Glutamatergic neuron (in vitro differentiated cells): ENCODE measurements around the gene MYO15A. TPM values are rescaled to one million over a fixed set of nuclear protein-coding genes. Genes with fewer than 3 reads are reported as not detected.

ENCODE experiments used
- DNase-seq: peaks from one replicate; pipeline ENCODE4 v3.0.0; 2022
- H3K27ac Mint-ChIP-seq: one replicate; pipeline ENCODE4 v1.8.0; 2020; ENCODE audit warnings: mild to moderate bottlenecking, mixed read lengths, inconsistent platforms; ENCODE audit not compliant: unreplicated experiment
- H3K27me3 Mint-ChIP-seq: one replicate; pipeline ENCODE4 v1.8.0; 2020; ENCODE audit warnings: mild to moderate bottlenecking, moderate library complexity, mixed read lengths, inconsistent platforms; ENCODE audit not compliant: unreplicated experiment
- H3K36me3 Mint-ChIP-seq: one replicate; pipeline ENCODE4 v1.8.0; 2020; ENCODE audit warnings: mild to moderate bottlenecking, mixed read lengths, inconsistent platforms; ENCODE audit not compliant: unreplicated experiment
- H3K4me1 Mint-ChIP-seq: one replicate; pipeline ENCODE4 v1.8.0; 2020; ENCODE audit warnings: mild to moderate bottlenecking, low read depth, mixed read lengths, inconsistent platforms; ENCODE audit not compliant: unreplicated experiment
- H3K4me3 Mint-ChIP-seq: one replicate; pipeline ENCODE4 v1.8.0; 2020; ENCODE audit warnings: mild to moderate bottlenecking, mixed read lengths, inconsistent platforms; ENCODE audit not compliant: unreplicated experiment
- H3K9me3 Mint-ChIP-seq: one replicate; pipeline ENCODE4 v1.8.0; 2020; ENCODE audit warnings: mild to moderate bottlenecking, moderate library complexity, mixed read lengths, inconsistent platforms; ENCODE audit not compliant: unreplicated experiment
- CTCF ChIP-seq: fragments of 200-600 bp; sonication (generic); IDR thresholded peaks from one replicate; pipeline ENCODE4 v1.5.0; 2021; ENCODE audit not compliant: partially characterized antibody, unreplicated experiment
- total RNA-seq: library from RNA; stranded (reverse); fragmentation: NEBNext Ultra II Directional; extraction: Animal tissue kit (Norgen Biotek cat#: 25700); gene quantifications from one replicate; pipeline ENCODE4 v1.2.1, GENCODE V29; 2021; ENCODE audit not compliant: unreplicated experiment

Gene MYO15A
- total RNA-seq, 1 donor from 2014 or later, result 4.0 TPM

- H3K27ac Mint-ChIP-seq, result no peak overlapping the region
Observed at GRCh38 chr17:18143044-18143936, 34.7 kb downstream of the MYO15A start.

DNA sequence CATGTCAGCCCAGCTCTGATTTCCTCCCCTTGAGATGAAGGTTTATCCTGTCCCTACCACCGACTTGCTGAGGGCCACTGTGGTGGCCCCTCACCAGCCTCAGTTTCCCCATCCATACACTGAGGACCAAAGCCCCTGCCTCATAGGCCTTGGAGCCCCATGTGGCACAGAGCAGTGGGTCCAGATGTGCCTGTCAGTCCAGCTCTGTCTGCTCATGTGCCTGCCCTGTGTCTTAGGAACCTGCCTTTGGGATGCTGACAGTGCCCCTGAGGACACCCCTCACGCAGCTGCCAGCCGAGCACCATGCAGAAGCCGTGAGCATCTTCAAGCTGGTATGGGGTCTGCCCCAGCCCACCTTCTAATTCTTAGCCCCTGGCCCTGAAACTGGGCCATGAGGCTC lies 35.7 kb downstream of the MYO15A start:
- Mint-ChIP-seq H3K27ac (no peak overlapping the region), H3K4me3 (no peak overlapping the region), H3K36me3 (no peaks in the 10 kb centered on the region), H3K9me3 (no peaks in the 10 kb centered on the region), H3K4me1 (no peaks in the 10 kb centered on the region), H3K27me3 (peaks cover 1% of the 10 kb centered on the region)
- no peak for TF ChIP-seq CTCF
- DNase-seq, result no peak

More at GRCh38 chr17:18143044-18143936, 34.7 kb downstream of the MYO15A start:
- DNase-seq, result no peak
- Mint-ChIP-seq H3K9me3 (peaks cover under 1% of the 10 kb centered on the region), H3K4me3 (no peak overlapping the region), H3K4me1 (no peaks in the 10 kb centered on the region), H3K27me3 (peaks cover 1% of the 10 kb centered on the region), H3K36me3 (no peaks in the 10 kb centered on the region)
- TF ChIP-seq CTCF, result no peak

- no peak for TF ChIP-seq CTCF
- H3K27me3 Mint-ChIP-seq, result peaks cover 1% of the 10 kb centered on the region
- no peak overlapping the region for H3K27ac Mint-ChIP-seq
- H3K36me3 Mint-ChIP-seq, result no peaks in the 10 kb centered on the region
- no peaks in the 10 kb centered on the region for H3K4me1 Mint-ChIP-seq
- no peak overlapping the region for H3K4me3 Mint-ChIP-seq
- H3K9me3 Mint-ChIP-seq, result no peaks in the 10 kb centered on the region
- DNase-seq, result no peak
Observed at GRCh38 chr17:18144855-18145254, 36.3 kb downstream of the MYO15A start.

DNA sequence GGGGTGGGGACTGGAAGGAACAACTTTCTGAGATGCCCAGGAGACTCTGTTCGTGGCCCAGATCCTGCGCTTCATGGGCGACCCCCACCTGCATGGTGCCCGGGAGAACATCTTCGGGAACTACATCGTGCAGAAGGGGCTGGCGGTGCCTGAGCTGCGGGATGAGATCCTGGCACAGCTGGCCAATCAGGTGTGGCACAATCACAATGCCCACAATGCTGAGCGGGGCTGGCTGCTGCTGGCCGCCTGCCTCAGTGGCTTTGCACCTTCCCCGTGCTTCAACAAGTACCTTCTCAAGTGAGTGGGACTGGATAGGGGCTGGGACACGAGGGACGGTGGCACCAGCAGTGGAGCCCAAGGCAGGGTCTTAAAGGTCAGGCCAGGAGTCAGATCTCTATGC lies 37.3 kb downstream of the MYO15A start:
- Mint-ChIP-seq H3K27ac (no peak overlapping the region), H3K36me3 (no peaks in the 10 kb centered on the region), H3K27me3 (peaks cover 1% of the 10 kb centered on the region), H3K9me3 (no peaks in the 10 kb centered on the region), H3K4me1 (no peaks in the 10 kb centered on the region), H3K4me3 (no peak overlapping the region)
- TF ChIP-seq CTCF, result no peak
- DNase-seq, result no peak

DNA sequence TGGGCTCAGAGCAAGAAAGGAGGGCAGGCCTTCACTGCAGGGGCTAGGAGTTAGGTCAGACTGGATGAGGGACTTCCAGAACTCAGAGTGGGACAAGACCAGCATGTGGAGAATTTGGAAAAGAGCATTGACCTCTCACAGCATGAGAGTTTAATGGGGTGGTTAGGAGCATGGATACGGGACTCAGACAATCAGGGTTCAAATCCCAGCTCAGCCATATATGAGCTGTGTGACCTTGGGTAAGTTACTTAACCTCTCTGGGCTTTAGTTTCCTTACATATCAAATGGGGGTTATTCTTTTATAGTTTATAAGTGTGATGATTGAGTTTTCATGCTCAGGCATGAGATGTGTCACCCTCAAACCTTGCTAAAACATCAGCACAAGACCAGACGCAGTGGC lies 37.7 kb downstream of the MYO15A start:
- H3K4me3 Mint-ChIP-seq, result no peak overlapping the region
- no peaks in the 10 kb centered on the region for H3K9me3 Mint-ChIP-seq
- no peaks in the 10 kb centered on the region for H3K4me1 Mint-ChIP-seq
- TF ChIP-seq CTCF, result no peak
- no peak for DNase-seq
- H3K27ac Mint-ChIP-seq, result no peak overlapping the region
- H3K27me3 Mint-ChIP-seq, result peaks cover 1% of the 10 kb centered on the region
- H3K36me3 Mint-ChIP-seq, result no peaks in the 10 kb centered on the region
